PC-9 (cell line): Measurements from ENCODE around the gene SLFNL1.

ENCODE experiments used
- EZH2 ChIP-seq: fragments of 200-600 bp; sonication (generic); IDR thresholded peaks from 2 replicates; pipeline ENCODE4 v1.8.0; 2017; ENCODE audit warnings: antibody characterized with exemption, low read depth
- TF ChIP-seq, protein P1 (sequence below): fragments of 200-600 bp; sonication (generic); conservative IDR thresholded peaks from 2 replicates; pipeline ENCODE4 v1.6.1; 2017; ENCODE audit warnings: mixed run types, antibody characterized with exemption, mild to moderate bottlenecking, moderate library complexity

DNA sequence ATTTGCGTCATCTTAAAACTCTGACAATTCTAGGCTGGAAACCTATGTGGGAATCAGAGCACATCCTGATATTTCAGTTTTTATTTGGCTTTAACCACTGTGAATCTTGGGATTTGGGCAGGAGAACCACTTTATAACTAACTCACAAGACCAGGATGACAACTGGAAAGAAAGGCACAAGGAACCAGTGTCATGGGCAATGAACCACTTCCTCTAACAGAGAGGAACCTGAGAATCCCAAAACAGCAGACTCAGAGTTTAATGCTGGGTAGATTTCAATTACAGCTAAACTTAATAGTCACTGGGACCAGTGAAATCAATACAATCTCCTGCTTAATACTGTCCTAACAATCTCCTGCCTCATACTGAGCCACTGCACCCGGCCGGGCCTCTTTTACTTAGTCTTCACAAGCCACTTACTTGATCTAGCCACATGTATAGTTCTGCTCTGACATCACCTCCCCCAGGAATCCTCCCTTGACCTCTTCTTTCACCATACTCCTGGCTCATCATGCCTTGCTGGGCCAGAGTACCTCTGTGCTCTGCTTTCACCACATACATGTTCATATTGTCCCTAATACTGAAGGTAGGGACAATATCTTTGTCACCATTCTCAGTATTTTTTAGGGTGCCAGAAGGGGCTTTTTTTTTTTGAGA is 20.2 kb upstream of the SLFNL1 start:
- TF ChIP-seq, protein P1, sequence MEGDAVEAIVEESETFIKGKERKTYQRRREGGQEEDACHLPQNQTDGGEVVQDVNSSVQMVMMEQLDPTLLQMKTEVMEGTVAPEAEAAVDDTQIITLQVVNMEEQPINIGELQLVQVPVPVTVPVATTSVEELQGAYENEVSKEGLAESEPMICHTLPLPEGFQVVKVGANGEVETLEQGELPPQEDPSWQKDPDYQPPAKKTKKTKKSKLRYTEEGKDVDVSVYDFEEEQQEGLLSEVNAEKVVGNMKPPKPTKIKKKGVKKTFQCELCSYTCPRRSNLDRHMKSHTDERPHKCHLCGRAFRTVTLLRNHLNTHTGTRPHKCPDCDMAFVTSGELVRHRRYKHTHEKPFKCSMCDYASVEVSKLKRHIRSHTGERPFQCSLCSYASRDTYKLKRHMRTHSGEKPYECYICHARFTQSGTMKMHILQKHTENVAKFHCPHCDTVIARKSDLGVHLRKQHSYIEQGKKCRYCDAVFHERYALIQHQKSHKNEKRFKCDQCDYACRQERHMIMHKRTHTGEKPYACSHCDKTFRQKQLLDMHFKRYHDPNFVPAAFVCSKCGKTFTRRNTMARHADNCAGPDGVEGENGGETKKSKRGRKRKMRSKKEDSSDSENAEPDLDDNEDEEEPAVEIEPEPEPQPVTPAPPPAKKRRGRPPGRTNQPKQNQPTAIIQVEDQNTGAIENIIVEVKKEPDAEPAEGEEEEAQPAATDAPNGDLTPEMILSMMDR, result no peak
- no peak for TF ChIP-seq EZH2
